Loucy (cell line): ENCODE data around the gene UBALD1.

ENCODE experiments used
- H2AFZ ChIP-seq: fragments of 200-600 bp; sonication (generic); 2 replicates; pipeline ENCODE4 v1.6.0; 2016; ENCODE audit warnings: antibody characterized with exemption, mild to moderate bottlenecking, low read length, moderate library complexity
- H3F3A ChIP-seq: fragments of 200-600 bp; 2 replicates; pipeline ENCODE4 v1.6.0; 2016; ENCODE audit warnings: antibody characterized with exemption, low read depth, mild to moderate bottlenecking
- H3K27me3 ChIP-seq: fragments of 200-600 bp; sonication (generic); 2 replicates; pipeline ENCODE4 v1.6.1; 2014; ENCODE audit warnings: low read length, mild to moderate bottlenecking; ENCODE audit not compliant: insufficient read depth, poor library complexity, severe bottlenecking
- H3K36me3 ChIP-seq: fragments of 200-600 bp; sonication (generic); 2 replicates; pipeline ENCODE4 v1.6.1; 2016; ENCODE audit warnings: low read length; ENCODE audit not compliant: insufficient read depth
- H3K4me1 ChIP-seq: fragments of 200-600 bp; sonication (generic); 2 replicates; pipeline ENCODE4 v1.5.1; 2014; ENCODE audit warnings: low read length, mild to moderate bottlenecking; ENCODE audit not compliant: insufficient read depth, poor library complexity, severe bottlenecking
- H3K4me2 ChIP-seq: fragments of 200-600 bp; sonication (generic); 2 replicates; pipeline ENCODE4 v1.6.0; 2014; ENCODE audit warnings: antibody characterized with exemption, low read length, low read depth, mild to moderate bottlenecking; ENCODE audit not compliant: poor library complexity, severe bottlenecking
- H3K4me3 ChIP-seq: fragments of 200-600 bp; sonication (generic); 2 replicates; pipeline ENCODE4 v1.5.1; 2014; ENCODE audit warnings: low read length, mild to moderate bottlenecking, mixed read lengths; ENCODE audit not compliant: poor library complexity, severe bottlenecking
- H3K79me2 ChIP-seq: fragments of 200-600 bp; sonication (generic); 2 replicates; pipeline ENCODE4 v1.6.1; 2014; ENCODE audit warnings: low read length; ENCODE audit not compliant: insufficient read depth
- H3K9ac ChIP-seq: fragments of 200-600 bp; sonication (generic); 2 replicates; pipeline ENCODE4 v1.6.0; 2014; ENCODE audit warnings: mild to moderate bottlenecking, low read depth, low read length, moderate library complexity; ENCODE audit not compliant: poor library complexity, severe bottlenecking
- H3K9me2 ChIP-seq: fragments of 200-600 bp; sonication (generic); replicated peaks from 2 replicates; pipeline ENCODE4 v1.6.1; 2016; ENCODE audit warnings: low read depth, low read length, mixed read lengths
- H3K9me3 ChIP-seq: fragments of 200-600 bp; sonication (generic); 2 replicates; pipeline ENCODE4 v1.6.1; 2014; ENCODE audit warnings: mild to moderate bottlenecking, antibody characterized with exemption, low read length, low read depth; ENCODE audit not compliant: insufficient read depth
- H4K20me1 ChIP-seq: fragments of 200-600 bp; sonication (generic); 2 replicates; pipeline ENCODE4 v1.6.0; 2014; ENCODE audit warnings: antibody characterized with exemption, low read length, mild to moderate bottlenecking; ENCODE audit not compliant: insufficient read depth, poor library complexity, severe bottlenecking
- CTCF ChIP-seq: fragments of 200-600 bp; sonication (generic); conservative IDR thresholded peaks from 2 replicates; pipeline ENCODE4 v1.5.1; 2014; ENCODE audit warnings: mild to moderate bottlenecking, antibody characterized with exemption, low read length
- EZH2phosphoT487 ChIP-seq: fragments of 200-600 bp; IDR thresholded peaks from 2 replicates; pipeline ENCODE4 v1.6.1; 2018; ENCODE audit warnings: antibody characterized with exemption, mild to moderate bottlenecking, moderate library complexity, borderline replicate concordance

UBALD1 gene

GRCh38 chr16:4615384-4616046 is 827 bp upstream of the UBALD1 start:
- Histone ChIP-seq H3K36me3 (no peaks in the 10 kb centered on the region), H3K4me2 (peak overlapping the region; percentile 85), H3K79me2 (peaks cover 41% of the 10 kb centered on the region), H4K20me1 (peaks cover 16% of the 10 kb centered on the region), H2AFZ (peak overlapping the region; percentile 70; the same call in 1 of the 2 replicates), H3F3A (no peaks in the 10 kb centered on the region), H3K9ac (peak overlapping the region; percentile 77), H3K27me3 (no peaks in the 10 kb centered on the region), H3K4me1 (peaks cover 12% of the 10 kb centered on the region), H3K9me2 (no peaks in the 10 kb centered on the region), H3K4me3 (peak overlapping the region; percentile 85), H3K9me3 (no peaks in the 10 kb centered on the region)
- TF ChIP-seq CTCF (no peak), EZH2phosphoT487 (no peak)

- Histone ChIP-seq H3F3A (no peaks in the 10 kb centered on the region), H2AFZ (no peak overlapping the region), H3K27me3 (no peaks in the 10 kb centered on the region), H3K9me2 (no peaks in the 10 kb centered on the region), H3K4me1 (peaks cover 12% of the 10 kb centered on the region), H3K36me3 (no peaks in the 10 kb centered on the region), H3K4me2 (peak overlapping the region; percentile 84), H4K20me1 (peaks cover 16% of the 10 kb centered on the region), H3K4me3 (peak overlapping the region; percentile 85), H3K9me3 (no peaks in the 10 kb centered on the region), H3K9ac (peak overlapping the region; percentile 77), H3K79me2 (peaks cover 47% of the 10 kb centered on the region)
- TF ChIP-seq EZH2phosphoT487: no peak
- no peak for TF ChIP-seq CTCF
Measured at GRCh38 chr16:4613636-4614570, 785 bp downstream of the UBALD1 start.

GRCh38 chr16:4612977-4613635 is 1.6 kb downstream of the UBALD1 start:
- H3K9ac ChIP-seq: peak overlapping the region; percentile 77
- peaks cover 47% of the 10 kb centered on the region for H3K79me2 ChIP-seq
- peak overlapping the region; percentile 85 for H3K4me3 ChIP-seq
- no peaks in the 10 kb centered on the region for H3F3A ChIP-seq
- no peaks in the 10 kb centered on the region for H3K36me3 ChIP-seq
- peak overlapping the region; percentile 84 for H3K4me2 ChIP-seq
- peaks cover 12% of the 10 kb centered on the region for H3K4me1 ChIP-seq
- peaks cover 16% of the 10 kb centered on the region for H4K20me1 ChIP-seq
- H3K9me3 ChIP-seq: no peaks in the 10 kb centered on the region
- no peaks in the 10 kb centered on the region for H3K27me3 ChIP-seq
- no peak for TF ChIP-seq EZH2phosphoT487
- TF ChIP-seq CTCF: no peak
- H2AFZ ChIP-seq: no peak overlapping the region
- H3K9me2 ChIP-seq: no peaks in the 10 kb centered on the region
